GM06990 (cell line): ENCODE results near the gene GNAT3.

ENCODE experiments used
- DNase-seq: peaks from one replicate; pipeline ENCODE4 v3.0.0-alpha.2; 2011; ENCODE audit not compliant: insufficient read length; ENCODE audit errors: extremely low read depth
- H3K27me3 ChIP-seq: replicated peaks from 2 replicates; pipeline ENCODE4 v1.6.0; 2011; ENCODE audit warnings: low read length; ENCODE audit not compliant: control insufficient read depth, insufficient read depth
- H3K36me3 ChIP-seq: 2 replicates; pipeline ENCODE4 v1.5.1; 2011; ENCODE audit warnings: low read length; ENCODE audit not compliant: control insufficient read depth, insufficient read depth
- H3K4me3 ChIP-seq: replicated peaks from 2 replicates; pipeline ENCODE4 v1.5.1; 2011; ENCODE audit warnings: low read depth, mild to moderate bottlenecking, control low read depth, low read length
- CTCF ChIP-seq: IDR thresholded peaks from 2 replicates; pipeline ENCODE4 v1.5.1; 2011; ENCODE audit warnings: low read length, control low read depth, mild to moderate bottlenecking, inconsistent platforms; ENCODE audit not compliant: insufficient read depth, poor library complexity, severe bottlenecking

GNAT3 gene

GRCh38 chr7:80480566-80480965 is 31.3 kb downstream of the GNAT3 start:
- H3K4me3 ChIP-seq = no peak overlapping the region
- DNase-seq = no peak
- no peak for TF ChIP-seq CTCF
- no peaks in the 10 kb centered on the region; the same call in 1 of the 2 replicates for H3K27me3 ChIP-seq
- no peaks in the 10 kb centered on the region for H3K36me3 ChIP-seq

- Histone ChIP-seq H3K36me3 (no peaks in the 10 kb centered on the region), H3K4me3 (no peak overlapping the region), H3K27me3 (no peaks in the 10 kb centered on the region; the same call in 1 of the 2 replicates)
- no peak for TF ChIP-seq CTCF
- DNase-seq = no peak
Observed at GRCh38 chr7:80478683-80479082, 33.2 kb downstream of the GNAT3 start.

- Histone ChIP-seq H3K36me3 (no peaks in the 10 kb centered on the region), H3K4me3 (no peak overlapping the region), H3K27me3 (no peaks in the 10 kb centered on the region; the same call in 1 of the 2 replicates)
- DNase-seq = no peak
- no peak for TF ChIP-seq CTCF
Observed at GRCh38 chr7:80476035-80476434, 35.8 kb downstream of the GNAT3 start.

- Histone ChIP-seq H3K36me3 (no peaks in the 10 kb centered on the region), H3K4me3 (no peak overlapping the region), H3K27me3 (no peaks in the 10 kb centered on the region)
- TF ChIP-seq CTCF = no peak
- DNase-seq = no peak
Observed at GRCh38 chr7:80475383-80475782, 36.5 kb downstream of the GNAT3 start.

- TF ChIP-seq CTCF = no peak
- Histone ChIP-seq H3K27me3 (no peaks in the 10 kb centered on the region), H3K4me3 (no peak overlapping the region), H3K36me3 (no peaks in the 10 kb centered on the region)
- no peak for DNase-seq
Observed at GRCh38 chr7:80473751-80474150, 38.1 kb downstream of the GNAT3 start.
